ENCODE measurements around the gene PSMG4.
A peak's percentile ranks its signal among the peaks of the same experiment; 100 is the strongest.
"Not testable (repeated sequence)": the region's sequence is repeated elsewhere in the genome, so short reads cannot be mapped to it uniquely, and the experiment has no call there.

PSMG4 gene

GRCh38 chr6:3230900-3231246 is 27.9 kb upstream of the PSMG4 start:
- DNase-seq: peak; percentile 48

- DNase-seq: peak; percentile 78
Measured at GRCh38 chr6:3231247-3232016, 27.3 kb upstream of the PSMG4 start.

- DNase-seq: no peak
Measured at GRCh38 chr6:3232017-3232945, 26.5 kb upstream of the PSMG4 start.

- DNase-seq: no peak
Measured at GRCh38 chr6:3233321-3233720, 25.4 kb upstream of the PSMG4 start.

- DNase-seq: no peak
Measured at GRCh38 chr6:3233904-3234303, 24.8 kb upstream of the PSMG4 start.

GRCh38 chr6:3235486-3235885 is 23.3 kb upstream of the PSMG4 start:
- no peak for DNase-seq

- no peak for DNase-seq
Measured at GRCh38 chr6:3236005-3236404, 22.7 kb upstream of the PSMG4 start.

- DNase-seq: no peak
Measured at GRCh38 chr6:3237761-3238662, 20.7 kb upstream of the PSMG4 start.

GRCh38 chr6:3239110-3239830 is 19.5 kb upstream of the PSMG4 start:
- DNase-seq: no peak

- DNase-seq: no peak
Measured at GRCh38 chr6:3240595-3240994, 18.2 kb upstream of the PSMG4 start.

- not testable (repeated sequence) for DNase-seq
Measured at GRCh38 chr6:3241745-3242144, 17.0 kb upstream of the PSMG4 start.

GRCh38 chr6:3242768-3243167 is 16.0 kb upstream of the PSMG4 start:
- no peak for DNase-seq

GRCh38 chr6:3244003-3244831 is 14.5 kb upstream of the PSMG4 start:
- no peak for DNase-seq

GRCh38 chr6:3244832-3245161 is 13.9 kb upstream of the PSMG4 start:
- DNase-seq: not testable (repeated sequence)

- DNase-seq: no peak
Measured at GRCh38 chr6:3245216-3245615, 13.5 kb upstream of the PSMG4 start.

- DNase-seq: no peak
Measured at GRCh38 chr6:3247255-3248146, 11.2 kb upstream of the PSMG4 start.

GRCh38 chr6:3249821-3250220 is 8.9 kb upstream of the PSMG4 start:
- no peak for DNase-seq

- DNase-seq: peak; percentile 73
Measured at GRCh38 chr6:3250231-3250675, 8.5 kb upstream of the PSMG4 start.

GRCh38 chr6:3251462-3252314 is 7.1 kb upstream of the PSMG4 start:
- DNase-seq: peak; percentile 57
